OCI-LY1 (cell line): Measurements from ENCODE around the gene SLC2A4RG.

ENCODE experiments used
- EZH2 ChIP-seq: fragments of 200-600 bp; sonication (generic), shearing (Covaris generic); IDR thresholded peaks from 2 replicates; pipeline ENCODE4 v1.8.0; 2017; ENCODE audit warnings: borderline replicate concordance, mixed run types, mild to moderate bottlenecking, antibody characterized with exemption, low read length, moderate library complexity, mixed read lengths
- TF ChIP-seq, protein P1 (sequence below): fragments of 200-600 bp; sonication (generic), shearing (Covaris generic); IDR thresholded peaks from 2 replicates; pipeline ENCODE4 v1.5.1; 2017; ENCODE audit warnings: mild to moderate bottlenecking, antibody characterized with exemption, low read length, moderate library complexity, mixed read lengths

GRCh38 chr20:63696306-63696627, 43.3 kb upstream of the SLC2A4RG start:
- TF ChIP-seq, protein P1, sequence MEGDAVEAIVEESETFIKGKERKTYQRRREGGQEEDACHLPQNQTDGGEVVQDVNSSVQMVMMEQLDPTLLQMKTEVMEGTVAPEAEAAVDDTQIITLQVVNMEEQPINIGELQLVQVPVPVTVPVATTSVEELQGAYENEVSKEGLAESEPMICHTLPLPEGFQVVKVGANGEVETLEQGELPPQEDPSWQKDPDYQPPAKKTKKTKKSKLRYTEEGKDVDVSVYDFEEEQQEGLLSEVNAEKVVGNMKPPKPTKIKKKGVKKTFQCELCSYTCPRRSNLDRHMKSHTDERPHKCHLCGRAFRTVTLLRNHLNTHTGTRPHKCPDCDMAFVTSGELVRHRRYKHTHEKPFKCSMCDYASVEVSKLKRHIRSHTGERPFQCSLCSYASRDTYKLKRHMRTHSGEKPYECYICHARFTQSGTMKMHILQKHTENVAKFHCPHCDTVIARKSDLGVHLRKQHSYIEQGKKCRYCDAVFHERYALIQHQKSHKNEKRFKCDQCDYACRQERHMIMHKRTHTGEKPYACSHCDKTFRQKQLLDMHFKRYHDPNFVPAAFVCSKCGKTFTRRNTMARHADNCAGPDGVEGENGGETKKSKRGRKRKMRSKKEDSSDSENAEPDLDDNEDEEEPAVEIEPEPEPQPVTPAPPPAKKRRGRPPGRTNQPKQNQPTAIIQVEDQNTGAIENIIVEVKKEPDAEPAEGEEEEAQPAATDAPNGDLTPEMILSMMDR: no peak
- no peak for TF ChIP-seq EZH2
